Naive B cell (primary cell): Measurements from ENCODE around the gene RHAG. TPM values are rescaled to one million over a fixed set of nuclear protein-coding genes. Genes with fewer than 3 reads are reported as not detected.
"Not testable (repeated sequence)": the region's sequence is repeated elsewhere in the genome, so short reads cannot be mapped to it uniquely, and the experiment has no call there.

Source experiments
- ATAC-seq, 2 donors: fragments of 150-1000 bp; cut with Tn5 transposase; 2 replicates each; pipeline ENCODE4 v1.10.0; 2021; ENCODE audit warnings: low read depth in 2 of 2, mild to moderate bottlenecking in 2 of 2, moderate library complexity in 2 of 2
- DNase-seq: peaks from one replicate; pipeline ENCODE4 v3.0.0; 2022
- H3K27ac Mint-ChIP-seq, 6 donors: one replicate each; pipeline ENCODE4 v1.8.0; 2020 to 2022; ENCODE audit warnings: mild to moderate bottlenecking in 6 of 6, mixed read lengths in 6 of 6, moderate library complexity in 5 of 6, inconsistent platforms in 2 of 6
- H3K27me3 Mint-ChIP-seq, 3 donors: one replicate each; pipeline ENCODE4 v1.8.0; 2021 to 2022; ENCODE audit warnings: mixed read lengths in 3 of 3, mild to moderate bottlenecking in 1 of 3
- H3K36me3 Mint-ChIP-seq, 2 donors: one replicate each; pipeline ENCODE4 v1.8.0; 2020 to 2022; ENCODE audit warnings: mixed read lengths in 2 of 2, inconsistent platforms in 1 of 2, mild to moderate bottlenecking in 1 of 2
- H3K4me1 Mint-ChIP-seq, 3 donors: one replicate each; pipeline ENCODE4 v1.8.0; 2020 to 2022; ENCODE audit warnings: mixed read lengths in 3 of 3, inconsistent platforms in 1 of 3, mild to moderate bottlenecking in 1 of 3, moderate library complexity in 1 of 3
- H3K4me3 Mint-ChIP-seq, 8 donors: one replicate each; pipeline ENCODE4 v1.8.0; 2020 to 2022; ENCODE audit warnings: mild to moderate bottlenecking in 8 of 8, mixed read lengths in 8 of 8, moderate library complexity in 8 of 8, inconsistent platforms in 2 of 8
- H3K9me3 Mint-ChIP-seq, 7 donors: one replicate each; pipeline ENCODE4 v1.8.0; 2020 to 2022; ENCODE audit warnings: mixed read lengths in 7 of 7, mild to moderate bottlenecking in 5 of 7, inconsistent platforms in 2 of 7, moderate library complexity in 1 of 7
- polyA plus RNA-seq, 6 donors: library from polyadenylated mRNA; unstranded; fragments of 300-500 nt; fragmentation: Illumina TruSeq; gene quantifications; one replicate each; pipeline ENCODE4 v1.2.3, GENCODE V29; 2021; ENCODE audit warnings: low read depth in 6 of 6

Gene RHAG
- polyA plus RNA-seq, 6 donors from 2014 or later, result not detected

GRCh38 chr6:49632727-49633126, 3.9 kb downstream of the RHAG start:
- DNase-seq (no peak), ATAC-seq (no peak)
- H3K9me3 Mint-ChIP-seq, result peaks cover 0 to 4% (median 2%) of the 10 kb centered on the region in 7 donors
- no peak overlapping the region for H3K27ac Mint-ChIP-seq
- H3K4me3 Mint-ChIP-seq, result no peak overlapping the region
- no peaks in the 10 kb centered on the region for H3K27me3 Mint-ChIP-seq
- no peaks in the 10 kb centered on the region for H3K36me3 Mint-ChIP-seq
- no peaks in the 10 kb centered on the region for H3K4me1 Mint-ChIP-seq

- DNase-seq, H3K9me3 Mint-ChIP-seq, H3K27ac Mint-ChIP-seq: not testable (repeated sequence)
Measured at GRCh38 chr6:49629485-49630088, 7.1 kb downstream of the RHAG start.

GRCh38 chr6:49626811-49627210, 9.8 kb downstream of the RHAG start:
- Mint-ChIP-seq H3K27me3 (no peaks in the 10 kb centered on the region), H3K36me3 (no peaks in the 10 kb centered on the region), H3K9me3 (peaks cover 0 to 6% (median 3%) of the 10 kb centered on the region in 7 donors), H3K27ac (peak overlapping the region in 1 of 6 donors; percentile 53), H3K4me3 (no peak overlapping the region), H3K4me1 (no peaks in the 10 kb centered on the region)
- no peak for DNase-seq
- ATAC-seq, result no peak

More at GRCh38 chr6:49629485-49630088, 7.1 kb downstream of the RHAG start:
- H3K36me3 Mint-ChIP-seq, H3K27me3 Mint-ChIP-seq, H3K4me3 Mint-ChIP-seq, H3K4me1 Mint-ChIP-seq, ATAC-seq: not testable (repeated sequence)

GRCh38 chr6:49618257-49618656, 18.4 kb downstream of the RHAG start:
- no peak overlapping the region for H3K4me3 Mint-ChIP-seq

DNA sequence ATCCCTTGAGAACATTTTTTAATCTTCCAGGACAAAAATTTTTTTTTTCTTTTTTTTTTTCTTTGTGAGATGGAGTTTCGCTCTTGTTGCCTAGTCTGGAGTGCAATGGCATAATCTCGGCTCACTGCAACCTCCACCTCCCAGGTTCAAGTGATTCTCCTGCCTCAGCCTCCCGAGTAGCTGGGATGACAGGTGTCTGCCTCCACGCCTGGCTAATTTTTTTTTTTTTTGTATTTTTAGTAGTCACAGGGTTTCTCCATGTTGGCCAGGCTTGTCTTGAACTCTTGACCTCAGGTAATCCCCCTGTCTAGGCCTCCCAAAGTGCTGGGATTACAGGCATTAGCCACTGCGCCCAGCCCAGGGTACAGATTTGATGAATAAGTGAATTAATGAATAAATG, 22.5 kb downstream of the RHAG start:
- not testable (repeated sequence) for H3K4me1 Mint-ChIP-seq, DNase-seq, ATAC-seq, H3K27ac Mint-ChIP-seq, H3K27me3 Mint-ChIP-seq, H3K9me3 Mint-ChIP-seq, H3K36me3 Mint-ChIP-seq, H3K4me3 Mint-ChIP-seq

More at GRCh38 chr6:49618257-49618656, 18.4 kb downstream of the RHAG start:
- no peak overlapping the region for H3K27ac Mint-ChIP-seq
- H3K9me3 Mint-ChIP-seq, result no peaks in the 10 kb centered on the region
- H3K36me3 Mint-ChIP-seq, result no peaks in the 10 kb centered on the region
- ATAC-seq (no peak), DNase-seq (no peak)
- peaks cover 0 to 6% (median 0%) of the 10 kb centered on the region in 3 donors for H3K27me3 Mint-ChIP-seq
- no peaks in the 10 kb centered on the region for H3K4me1 Mint-ChIP-seq

GRCh38 chr6:49609285-49609684, 27.4 kb downstream of the RHAG start:
- DNase-seq, result no peak

DNA sequence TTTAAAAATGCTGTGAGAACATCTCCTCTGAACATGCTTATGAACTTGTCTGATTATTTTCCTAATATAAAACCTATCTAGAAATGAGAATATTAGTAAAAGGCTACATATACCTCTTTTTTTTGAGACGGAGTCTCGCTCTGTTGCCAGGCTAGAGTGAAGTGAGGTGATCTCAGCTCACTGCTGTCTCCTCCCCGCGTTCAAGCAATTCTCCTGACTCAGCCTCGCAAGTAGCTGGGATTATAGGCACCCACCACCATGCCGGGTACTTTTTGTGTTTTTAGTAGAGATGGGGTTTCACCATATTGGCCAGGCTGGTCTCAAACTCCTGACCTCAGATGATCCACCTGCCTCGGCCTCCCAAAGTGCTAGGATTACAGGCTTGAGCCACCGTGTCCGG, 28.4 kb downstream of the RHAG start:
- DNase-seq, H3K27ac Mint-ChIP-seq, H3K27me3 Mint-ChIP-seq, H3K4me1 Mint-ChIP-seq, H3K9me3 Mint-ChIP-seq, H3K4me3 Mint-ChIP-seq, H3K36me3 Mint-ChIP-seq, ATAC-seq: not testable (repeated sequence)

More at GRCh38 chr6:49609285-49609684, 27.4 kb downstream of the RHAG start:
- Mint-ChIP-seq H3K4me3 (no peak overlapping the region), H3K9me3 (no peaks in the 10 kb centered on the region), H3K36me3 (no peaks in the 10 kb centered on the region), H3K4me1 (no peaks in the 10 kb centered on the region), H3K27ac (no peak overlapping the region), H3K27me3 (peaks cover 0 to 5% (median 5%) of the 10 kb centered on the region in 3 donors)
- no peak for ATAC-seq

GRCh38 chr6:49607391-49607982, 29.2 kb downstream of the RHAG start:
- ATAC-seq (no peak), DNase-seq (no peak)
- no peak overlapping the region for H3K27ac Mint-ChIP-seq
- H3K36me3 Mint-ChIP-seq, result no peaks in the 10 kb centered on the region
- no peaks in the 10 kb centered on the region for H3K4me1 Mint-ChIP-seq
- H3K4me3 Mint-ChIP-seq, result no peak overlapping the region
- peaks cover 0 to 5% (median 1%) of the 10 kb centered on the region in 3 donors for H3K27me3 Mint-ChIP-seq
- H3K9me3 Mint-ChIP-seq, result peaks cover 0 to 6% (median 3%) of the 10 kb centered on the region in 7 donors

- ATAC-seq, result no peak
- no peaks in the 10 kb centered on the region for H3K36me3 Mint-ChIP-seq
- no peaks in the 10 kb centered on the region for H3K4me1 Mint-ChIP-seq
- H3K9me3 Mint-ChIP-seq, result peaks cover 0 to 6% (median 3%) of the 10 kb centered on the region in 7 donors
- peak overlapping the region in 1 of 6 donors; percentile 10 for H3K27ac Mint-ChIP-seq
- peaks cover 0 to 5% (median 0%) of the 10 kb centered on the region in 3 donors for H3K27me3 Mint-ChIP-seq
- H3K4me3 Mint-ChIP-seq, result no peak overlapping the region
- no peak for DNase-seq
Measured at GRCh38 chr6:49606721-49607390, 29.8 kb downstream of the RHAG start.

DNA sequence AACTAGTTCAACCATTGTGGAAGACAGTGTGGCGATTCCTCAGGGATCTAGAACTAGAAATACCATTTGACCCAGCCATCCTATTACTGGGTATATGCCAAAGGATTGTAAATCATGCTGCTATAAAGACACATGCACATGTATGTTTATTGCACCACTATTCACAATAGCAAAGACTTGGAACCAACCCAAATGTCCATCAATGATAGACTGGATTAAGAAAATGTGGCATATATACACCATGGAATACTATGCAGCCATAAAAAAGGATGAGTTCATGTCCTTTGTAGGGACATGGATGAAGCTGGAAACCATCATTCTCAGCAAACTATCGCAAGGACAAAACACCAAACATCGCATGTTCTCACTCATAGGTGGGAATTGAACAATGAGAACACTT, 32.6 kb downstream of the RHAG start:
- not testable (repeated sequence) for H3K27me3 Mint-ChIP-seq, H3K27ac Mint-ChIP-seq, H3K4me3 Mint-ChIP-seq, DNase-seq, H3K4me1 Mint-ChIP-seq, H3K9me3 Mint-ChIP-seq, ATAC-seq, H3K36me3 Mint-ChIP-seq

DNA sequence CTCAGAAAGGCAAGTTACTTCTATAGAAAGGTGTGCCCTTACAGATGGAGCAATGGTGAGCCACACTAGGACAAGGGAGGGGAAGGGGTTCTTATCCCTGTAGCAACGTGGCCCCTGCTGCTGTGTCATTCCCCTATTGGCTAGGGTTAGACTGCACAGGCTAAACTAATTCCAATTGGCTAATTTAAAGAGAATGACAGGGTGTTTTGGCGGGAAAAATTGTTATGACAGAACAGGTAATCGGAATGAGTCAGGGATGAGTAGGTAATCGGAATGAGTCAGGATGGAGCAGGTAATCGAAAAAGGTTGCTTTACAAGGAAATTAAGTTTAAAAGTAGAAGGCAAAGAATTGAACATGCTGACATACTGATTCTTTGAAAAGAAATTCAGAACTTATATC, 49.4 kb downstream of the RHAG start:
- H3K27me3 Mint-ChIP-seq, result peaks cover 0 to 12% (median 7%) of the 10 kb centered on the region in 3 donors
- not testable (repeated sequence) for H3K4me3 Mint-ChIP-seq, H3K27ac Mint-ChIP-seq, H3K4me1 Mint-ChIP-seq, ATAC-seq, DNase-seq, H3K36me3 Mint-ChIP-seq, H3K9me3 Mint-ChIP-seq

- ATAC-seq, result no peak
- no peak for DNase-seq
- peaks cover 0 to 5% (median 2%) of the 10 kb centered on the region in 7 donors for H3K9me3 Mint-ChIP-seq
- peaks cover 0 to 7% (median 7%) of the 10 kb centered on the region in 3 donors for H3K27me3 Mint-ChIP-seq
- H3K36me3 Mint-ChIP-seq, result no peaks in the 10 kb centered on the region
- H3K4me1 Mint-ChIP-seq, result no peaks in the 10 kb centered on the region
- H3K4me3 Mint-ChIP-seq, result no peak overlapping the region
- H3K27ac Mint-ChIP-seq, result no peak overlapping the region
Measured at GRCh38 chr6:49582529-49582928, 54.1 kb downstream of the RHAG start.

- Mint-ChIP-seq H3K36me3 (no peaks in the 10 kb centered on the region), H3K9me3 (peaks cover 0 to 5% (median 2%) of the 10 kb centered on the region in 7 donors), H3K4me3 (no peak overlapping the region), H3K27me3 (peaks cover 0 to 7% (median 7%) of the 10 kb centered on the region in 3 donors), H3K4me1 (no peaks in the 10 kb centered on the region), H3K27ac (no peak overlapping the region)
- DNase-seq (no peak), ATAC-seq (no peak)
Measured at GRCh38 chr6:49579649-49580048, 57.0 kb downstream of the RHAG start.

DNA sequence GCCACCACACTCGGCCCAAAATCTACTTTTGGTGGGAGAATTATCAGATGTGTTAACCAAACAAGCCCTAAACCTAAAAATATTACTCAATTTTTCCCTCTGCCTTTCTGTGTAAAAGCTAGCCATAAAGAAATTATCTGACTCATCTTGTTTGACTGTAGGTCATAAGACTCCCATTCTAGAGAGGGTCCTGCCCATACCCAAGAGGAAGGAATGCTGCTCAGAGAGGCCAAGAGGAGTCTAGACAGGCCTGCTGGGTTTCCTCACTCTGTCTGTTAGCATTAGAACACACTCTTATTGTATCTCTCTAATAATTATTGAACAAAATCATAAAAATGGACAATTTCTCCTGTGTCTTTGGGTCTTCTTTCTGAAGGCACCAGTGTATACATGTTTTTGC, 60.0 kb downstream of the RHAG start:
- Mint-ChIP-seq H3K27ac (no peak overlapping the region), H3K27me3 (no peaks in the 10 kb centered on the region), H3K36me3 (no peaks in the 10 kb centered on the region), H3K9me3 (peaks cover 0 to 8% (median 2%) of the 10 kb centered on the region in 7 donors), H3K4me3 (no peak overlapping the region), H3K4me1 (no peaks in the 10 kb centered on the region)
- ATAC-seq, result no peak
- no peak for DNase-seq
